PC-3 (cell line): ENCODE data around the gene USP22.

ENCODE experiments used
- CTCF ChIP-seq: fragments of 300-600 bp; sonication (generic); conservative IDR thresholded peaks from 2 replicates; pipeline ENCODE4 v1.5.1; 2017; ENCODE audit warnings: antibody characterized with exemption, low read depth, mild to moderate bottlenecking, low read length
- EZH2 ChIP-seq: fragments of 300-600 bp; sonication (generic); IDR thresholded peaks from one replicate; pipeline ENCODE4 v1.6.1; 2017; ENCODE audit warnings: antibody characterized with exemption, mild to moderate bottlenecking, low read length; ENCODE audit not compliant: unreplicated experiment

- TF ChIP-seq CTCF (no peak), EZH2 (no peak)
Observed at GRCh38 chr17:20995873-20996723, 46.7 kb downstream of the USP22 start.
